ENCODE measurements around the gene TYROBP.
A peak's percentile ranks its signal among the peaks of the same experiment; 100 is the strongest.
"Not testable (repeated sequence)": the region's sequence is repeated elsewhere in the genome, so short reads cannot be mapped to it uniquely, and the experiment has no call there.

TYROBP gene

DNA sequence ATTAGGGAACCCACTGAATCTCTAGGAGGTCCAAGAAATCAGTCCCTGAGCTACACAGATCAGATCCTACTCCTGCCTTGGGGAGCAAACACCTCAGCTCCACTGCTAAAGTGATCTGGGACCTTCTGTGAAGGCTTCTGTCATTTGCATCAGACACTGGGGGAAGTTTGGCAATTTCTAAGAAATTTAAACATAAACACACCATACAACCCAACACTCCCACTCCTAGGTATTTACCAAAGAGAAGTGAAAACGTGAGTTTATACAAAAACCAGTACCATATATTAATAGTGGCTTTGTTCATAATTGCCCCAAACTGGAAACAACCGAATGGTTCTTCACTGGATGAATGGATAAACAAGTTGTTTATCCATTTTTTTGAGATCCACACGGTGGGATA lies 7.3 kb upstream of the TYROBP start:
- no peak overlapping the region for H3K4me3 ChIP-seq (ENCODE audit: low read length)
- TF ChIP-seq ZNF274 (IDR thresholded peaks at IDR 0.05; ENCODE audit: low read depth, low read length), result no peak

DNA sequence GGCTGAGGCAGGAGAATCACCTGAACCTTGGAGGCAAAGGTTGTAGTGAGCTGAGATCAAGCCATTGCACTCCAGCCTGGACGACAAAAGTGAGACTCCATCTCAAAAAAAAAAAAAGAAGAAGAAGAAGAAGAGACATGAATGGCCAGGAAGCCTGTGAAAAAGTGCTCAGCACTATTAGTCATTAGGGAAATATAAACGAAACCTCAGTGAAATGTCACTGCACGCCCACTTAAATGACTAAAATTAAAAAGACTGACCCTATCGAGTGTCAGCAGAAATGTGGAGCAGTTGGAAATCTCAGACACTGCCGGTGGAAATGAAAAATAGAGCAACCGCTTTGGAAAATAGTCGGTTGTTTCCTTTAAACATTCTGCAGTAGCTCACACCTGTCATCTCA lies 5.5 kb upstream of the TYROBP start:
- no peak for TF ChIP-seq ZNF274 (IDR thresholded peaks at IDR 0.05; ENCODE audit: low read depth, low read length)
- H3K4me3 ChIP-seq (ENCODE audit: low read length), result no peak overlapping the region

DNA sequence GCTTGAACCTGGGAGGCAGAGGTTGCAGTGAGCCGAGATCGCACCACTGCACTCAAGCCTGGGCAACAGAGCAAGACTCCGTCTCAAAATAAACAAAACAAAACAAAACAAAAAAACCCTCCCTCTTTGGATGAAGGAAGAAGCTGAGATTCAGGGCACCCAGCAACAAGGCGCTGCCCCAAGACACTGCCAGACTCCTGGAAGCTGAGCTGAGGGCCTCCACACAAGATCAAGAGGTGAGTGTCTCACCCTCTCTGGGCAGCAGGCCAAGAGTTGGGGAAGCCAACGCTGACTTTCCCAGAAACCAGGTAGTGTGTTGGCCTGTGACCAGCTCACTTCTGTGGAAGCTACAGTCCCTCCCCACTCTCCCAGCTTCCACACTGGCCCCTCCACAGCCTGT lies 3.7 kb upstream of the TYROBP start:
- TF ChIP-seq ZNF274 (IDR thresholded peaks at IDR 0.05; ENCODE audit: low read depth, low read length), result no peak
- no peak overlapping the region for H3K4me3 ChIP-seq (ENCODE audit: low read length)

DNA sequence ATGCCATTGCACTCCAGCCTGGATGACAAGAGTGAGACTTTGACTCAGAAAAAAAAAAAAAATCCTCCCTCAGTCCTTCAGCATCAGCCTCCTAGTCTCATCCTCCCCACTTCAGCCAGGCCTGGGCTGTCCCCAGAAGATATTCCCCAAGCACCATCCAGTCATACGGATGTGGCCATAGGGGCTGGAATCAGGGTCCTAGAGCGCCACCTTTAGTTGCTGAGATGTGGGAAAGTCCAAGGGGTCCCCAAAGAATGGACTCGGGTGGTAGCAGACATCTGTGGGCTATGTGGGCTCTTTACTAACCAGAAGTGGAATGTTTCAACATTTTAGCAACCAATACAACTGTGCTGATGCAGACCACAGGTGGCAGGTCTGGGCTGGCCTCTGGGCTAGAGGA lies 3.1 kb upstream of the TYROBP start:
- no peak overlapping the region for H3K4me3 ChIP-seq (ENCODE audit: low read length)
- no peak for TF ChIP-seq ZNF274 (IDR thresholded peaks at IDR 0.05; ENCODE audit: low read depth, low read length)

DNA sequence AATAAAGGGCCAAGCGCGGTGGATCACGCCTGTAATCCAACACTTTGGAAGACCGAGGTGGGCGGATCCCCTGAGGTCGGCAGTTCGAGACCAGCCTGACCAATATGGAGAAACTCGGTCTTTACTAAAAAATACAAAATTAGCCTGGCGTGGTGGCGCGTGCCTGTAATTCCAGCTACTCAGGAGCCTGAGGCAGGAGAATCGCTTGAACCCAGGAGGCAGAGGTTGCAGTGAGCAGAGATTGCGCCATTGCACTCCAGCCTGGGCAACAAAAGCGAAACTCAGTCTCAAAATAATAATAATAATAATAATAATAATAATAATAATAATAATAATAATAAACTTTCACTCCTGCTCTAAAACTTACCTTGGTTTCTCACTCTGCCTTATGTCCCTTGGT lies 2.3 kb upstream of the TYROBP start:
- not testable (repeated sequence) for H3K4me3 ChIP-seq (ENCODE audit: low read length)

DNA sequence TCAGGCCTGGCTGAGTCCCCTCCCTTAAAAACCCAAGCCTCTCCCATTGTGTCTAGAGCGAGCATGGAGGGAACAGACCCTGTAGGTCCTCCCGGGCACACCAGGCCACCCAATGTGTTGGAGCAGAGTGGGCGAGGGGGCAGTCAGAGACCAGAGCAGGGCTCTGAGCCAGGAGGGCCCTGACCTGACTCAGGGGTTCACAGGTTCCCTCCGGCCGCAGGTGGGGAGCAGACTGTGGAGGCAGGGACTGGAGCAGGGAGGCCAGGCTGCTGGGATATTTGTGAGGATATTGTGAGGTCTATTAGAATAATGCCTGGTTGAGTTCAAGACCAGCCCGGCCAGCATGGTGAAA lies 1.6 kb upstream of the TYROBP start:
- H3K4me3 ChIP-seq (ENCODE audit: low read length), result no peak overlapping the region; the same call in 1 of the 2 replicates
- no peak for TF ChIP-seq ZNF274 (IDR thresholded peaks at IDR 0.05; ENCODE audit: low read depth, low read length)

DNA sequence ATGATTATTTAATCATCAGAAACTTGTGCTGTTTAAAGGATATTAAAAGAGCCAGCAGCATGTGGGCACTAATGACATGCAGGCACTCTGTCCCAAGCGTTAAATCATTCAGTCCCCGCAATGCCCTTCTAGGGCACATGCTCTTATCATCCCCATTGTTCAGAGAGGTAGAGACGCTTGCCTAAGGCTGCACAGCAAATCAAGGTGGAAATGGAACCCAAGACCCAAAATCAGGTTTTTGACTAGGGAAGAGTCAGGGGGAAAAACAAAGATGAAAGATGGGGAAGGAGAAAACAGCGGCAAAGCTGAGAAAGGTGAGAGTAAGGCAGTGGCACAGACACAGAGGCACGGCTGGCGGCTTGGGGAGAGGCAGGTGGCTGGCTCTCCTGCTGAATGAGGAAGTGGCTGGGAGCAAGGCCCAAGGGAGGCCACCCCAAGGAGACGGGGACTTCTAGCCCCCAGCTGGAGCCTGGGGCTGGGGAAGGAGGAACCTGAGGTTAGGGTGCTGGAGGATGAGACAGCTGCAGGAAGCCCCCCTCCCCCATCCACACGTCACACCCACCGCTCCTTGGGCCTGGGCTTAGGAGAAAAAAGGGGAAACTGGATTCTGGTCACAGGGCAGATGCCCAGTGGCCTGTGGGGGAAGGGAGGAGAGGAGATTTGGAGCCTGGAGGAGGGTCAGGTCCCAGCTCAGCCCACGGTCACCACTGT lies 1.0 kb upstream of the TYROBP start:
- no peak for TF ChIP-seq ZNF274 (IDR thresholded peaks at IDR 0.05; ENCODE audit: low read depth, low read length)
- no peak overlapping the region; the same call in 1 of the 2 replicates for H3K4me3 ChIP-seq (ENCODE audit: low read length)

DNA sequence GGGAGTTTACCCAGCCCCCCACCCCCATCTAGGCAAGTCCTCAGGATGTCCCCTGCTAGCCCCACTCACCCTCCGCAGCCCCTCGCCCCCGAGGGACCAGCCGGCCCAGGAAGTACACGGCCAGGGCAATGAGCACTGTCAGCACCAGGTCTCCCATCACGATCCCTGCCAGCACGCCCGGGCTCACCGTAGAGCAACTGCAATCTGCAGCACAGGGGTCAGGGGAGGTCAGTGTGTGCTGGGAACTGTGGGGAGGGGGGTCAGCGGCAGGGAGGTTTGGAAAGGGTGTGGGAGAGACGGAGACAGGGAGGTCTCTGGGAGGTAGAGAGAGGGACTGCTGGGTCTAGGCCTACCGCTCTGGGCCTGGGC lies 734 bp downstream of the TYROBP start:
- no peak overlapping the region for H3K4me3 ChIP-seq (ENCODE audit: low read length)
- TF ChIP-seq ZNF274 (IDR thresholded peaks at IDR 0.05; ENCODE audit: low read depth, low read length), result no peak

DNA sequence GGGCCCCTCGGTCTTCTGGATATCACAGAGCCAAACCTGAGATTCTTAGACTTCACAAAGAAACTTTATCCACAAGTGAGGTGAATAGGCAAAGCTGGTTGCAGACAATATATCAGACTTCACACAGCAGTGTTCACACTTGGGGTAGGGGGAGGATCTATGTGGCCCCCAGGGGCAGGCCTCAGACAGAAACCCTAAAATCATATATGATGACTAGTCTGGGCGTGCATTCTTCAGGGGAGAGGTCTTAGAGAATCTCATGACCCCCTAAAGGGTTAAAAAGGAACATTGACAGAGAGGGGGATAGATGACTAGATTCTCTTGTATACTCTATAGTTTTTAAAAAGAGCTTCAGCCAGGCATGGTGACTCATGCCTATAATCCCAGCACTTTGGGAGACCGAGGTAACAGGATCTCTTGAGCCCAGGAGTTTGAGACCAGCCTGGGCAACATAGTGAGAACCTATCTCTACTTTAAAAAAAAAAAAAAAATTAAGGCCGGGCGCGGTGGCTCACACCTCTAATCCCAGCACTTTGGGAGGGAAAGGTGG lies 2.8 kb downstream of the TYROBP start:
- no peak for TF ChIP-seq ZNF274 (IDR thresholded peaks at IDR 0.05; ENCODE audit: low read depth, low read length)
- H3K4me3 ChIP-seq (ENCODE audit: low read length), result no peak overlapping the region

DNA sequence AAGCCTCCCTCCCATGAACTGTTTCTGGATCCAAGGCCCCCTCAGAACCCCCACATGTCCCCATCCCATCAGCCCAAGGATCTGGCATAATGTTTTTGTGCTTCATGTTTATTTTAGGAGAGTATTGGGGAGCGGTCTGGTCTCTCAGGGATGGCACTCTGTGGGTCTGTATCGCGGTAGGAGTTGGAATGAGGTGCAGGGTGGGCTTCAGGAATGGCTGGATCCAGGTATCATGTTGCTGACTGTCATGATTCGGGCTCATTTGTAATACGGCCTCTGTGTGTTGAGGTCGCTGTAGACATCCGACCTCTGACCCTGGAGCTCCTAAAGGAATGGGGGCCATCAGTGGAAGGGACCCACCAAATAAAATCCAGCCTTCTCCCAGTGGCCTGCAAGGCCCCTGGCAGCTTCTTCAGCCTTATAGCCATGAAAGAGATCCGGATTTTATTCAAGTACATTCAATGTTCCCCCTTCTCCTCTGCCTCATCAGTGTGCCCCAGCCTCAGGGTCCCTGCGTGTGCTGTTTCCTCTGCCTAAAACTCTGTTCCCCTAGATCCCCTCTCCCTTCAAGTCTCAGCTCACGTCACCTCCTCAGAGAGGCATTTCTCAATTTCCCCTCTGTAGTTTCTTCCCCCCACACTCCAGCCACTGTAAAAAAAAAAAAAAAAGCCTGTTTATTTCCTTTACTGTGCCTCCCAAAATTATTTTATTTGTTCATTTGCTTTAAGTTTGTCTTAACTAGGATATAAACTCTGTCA lies 3.6 kb downstream of the TYROBP start:
- no peak overlapping the region for H3K4me3 ChIP-seq (ENCODE audit: low read length)
- no peak for TF ChIP-seq ZNF274 (IDR thresholded peaks at IDR 0.05; ENCODE audit: low read depth, low read length)

DNA sequence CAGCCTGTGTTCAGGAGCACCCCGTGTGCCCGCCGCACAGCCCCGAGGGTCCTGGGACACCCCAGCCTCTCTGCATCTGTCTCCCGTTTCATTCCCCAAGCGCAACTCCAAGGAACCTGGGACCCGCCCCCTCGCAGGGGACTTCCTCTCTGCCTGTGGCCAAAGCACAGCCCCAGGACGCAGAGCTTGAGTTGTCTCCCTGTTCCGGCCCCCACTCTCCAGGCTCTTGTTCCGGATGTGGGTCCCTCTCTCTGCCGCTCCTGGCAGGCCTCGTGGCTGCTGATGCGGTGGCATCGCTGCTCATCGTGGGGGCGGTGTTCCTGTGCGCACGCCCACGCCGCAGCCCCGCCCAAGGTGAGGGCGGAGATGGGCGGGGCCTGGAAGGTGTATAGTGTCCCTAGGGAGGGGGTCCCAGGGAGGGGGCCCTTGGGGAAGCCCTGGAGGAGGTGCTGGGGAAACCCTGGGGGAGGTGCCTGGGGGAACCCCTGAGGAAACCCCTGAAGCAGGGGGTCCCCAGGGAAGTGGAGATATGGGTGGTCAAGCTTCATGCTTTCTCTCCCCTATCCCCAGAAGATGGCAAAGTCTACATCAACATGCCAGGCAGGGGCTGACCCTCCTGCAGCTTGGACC lies 4.4 kb downstream of the TYROBP start:
- no peak for TF ChIP-seq ZNF274 (IDR thresholded peaks at IDR 0.05; ENCODE audit: low read depth, low read length)

DNA sequence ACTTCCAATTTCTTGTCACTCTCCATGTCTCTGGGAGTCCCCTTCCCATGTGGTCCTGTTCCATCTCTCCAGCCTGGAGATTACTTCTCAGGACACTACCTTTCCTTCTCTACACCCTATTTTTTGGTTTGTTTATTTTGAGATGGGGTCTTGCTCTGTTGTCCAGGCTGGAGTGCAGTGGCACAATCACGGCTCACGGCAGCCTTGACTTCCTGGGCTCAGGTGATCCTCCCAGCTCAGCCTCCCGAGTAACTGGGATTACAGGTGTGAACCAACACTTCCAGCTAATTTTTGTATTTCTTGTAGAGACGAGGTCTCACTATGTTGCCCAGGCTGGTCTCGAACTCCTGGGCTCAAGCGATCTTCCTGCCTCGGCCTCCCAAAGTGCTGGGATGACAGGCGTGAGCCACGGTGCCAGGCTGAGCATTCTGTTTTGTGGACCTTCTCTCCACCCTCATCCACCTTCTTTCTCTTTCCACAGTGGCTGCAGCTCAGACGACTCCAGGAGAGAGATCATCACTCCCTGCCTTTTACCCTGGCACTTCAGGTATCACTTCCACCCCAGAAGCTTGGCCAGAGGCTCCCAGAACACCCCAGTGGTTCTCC lies 5.1 kb downstream of the TYROBP start:
- H3K4me3 ChIP-seq (ENCODE audit: low read length), result peak overlapping the region; percentile 54; the same call in 1 of the 2 replicates
- no peak for TF ChIP-seq ZNF274 (IDR thresholded peaks at IDR 0.05; ENCODE audit: low read depth, low read length)

More for the DNA sequence above, 4.4 kb downstream of the TYROBP start:
- peak overlapping the region; percentile 54; the same call in 1 of the 2 replicates for H3K4me3 ChIP-seq (ENCODE audit: low read length)

DNA sequence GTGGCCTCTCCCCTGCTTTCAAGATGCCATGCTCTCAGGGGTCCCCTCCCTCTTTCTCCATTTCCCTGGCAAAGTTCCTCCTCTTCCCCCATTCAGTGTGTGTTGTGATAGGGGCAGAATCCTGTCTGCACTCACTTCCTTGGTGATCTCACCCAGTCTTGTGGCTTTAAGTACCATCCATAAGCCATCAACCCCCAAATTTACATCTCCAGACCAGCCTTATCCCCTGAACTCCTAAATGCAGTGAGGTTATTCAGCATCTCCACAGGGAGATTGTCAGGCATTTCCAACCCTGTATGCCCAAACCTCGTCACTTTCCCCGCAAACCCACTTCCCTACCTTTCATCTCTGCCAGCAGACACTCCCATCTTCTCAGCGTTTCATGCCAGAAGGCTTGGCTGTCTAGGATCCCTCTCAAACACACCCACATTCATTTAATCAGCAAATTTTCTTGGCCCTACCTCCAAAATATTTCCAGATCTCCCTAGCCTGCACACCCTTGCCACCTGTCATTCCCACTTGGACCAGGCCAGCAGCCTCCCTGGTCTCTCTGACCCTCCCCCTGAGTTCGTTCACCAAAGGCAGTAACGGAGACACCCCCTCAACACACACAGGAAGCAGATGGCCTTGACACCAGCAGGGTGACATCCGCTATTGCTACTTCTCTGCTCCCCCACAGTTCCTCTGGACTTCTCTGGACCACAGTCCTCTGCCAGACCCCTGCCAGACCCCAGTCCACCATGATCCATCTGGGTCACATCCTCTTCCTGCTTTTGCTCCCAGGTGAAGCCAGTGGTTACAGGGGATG lies 6.0 kb downstream of the TYROBP start, which contains the start of gene HCST:
HCST (plus strand) TSS at position 676 of the 808 bp plus-strand sequence; CDS start at position 741, 65 bp downstream.
- no peak for TF ChIP-seq ZNF274 (IDR thresholded peaks at IDR 0.05; ENCODE audit: low read depth, low read length)
- H3K4me3 ChIP-seq (ENCODE audit: low read length), result peak within 1 kb of the TSS; percentile 54; the same call in 1 of the 2 replicates

Data from GM08714 (cell line).